CD4-positive, CD25-positive, alpha-beta regulatory T cell (primary cell): ENCODE data around the gene BIRC5. TPM values are rescaled to one million over a fixed set of nuclear protein-coding genes. Genes with fewer than 3 reads are reported as not detected.

Experiments used
- ATAC-seq, 2 donors: fragments of 150-1000 bp; cut with Tn5 transposase; one replicate each; pipeline ENCODE4 v1.10.0; 2021; ENCODE audit warnings: low read depth in 2 of 2, moderate number of reproducible peaks in 2 of 2, moderate library complexity in 1 of 2
- DNase-seq, 3 donors: peaks; one replicate each; pipeline versions ENCODE4 v3.0.0 to v3.0.0-alpha.2; 2012 to 2022; ENCODE audit warnings: mixed read lengths in 1 of 3
- H3K27ac ChIP-seq: one replicate; pipeline ENCODE4 v1.7.0; 2013; ENCODE audit warnings: mild to moderate bottlenecking, low read length; ENCODE audit not compliant: insufficient read depth, poor library complexity, severe bottlenecking
- H3K27me3 ChIP-seq: one replicate; pipeline ENCODE4 v1.7.0; 2013; ENCODE audit warnings: low read length; ENCODE audit not compliant: control insufficient read depth, insufficient read depth
- H3K36me3 ChIP-seq: one replicate; pipeline ENCODE4 v1.7.0; 2013; ENCODE audit warnings: mild to moderate bottlenecking, low read length, moderate library complexity; ENCODE audit not compliant: control insufficient read depth, insufficient read depth
- H3K4me1 ChIP-seq: 2 replicates; pipeline ENCODE4 v1.7.0; 2013; ENCODE audit warnings: mild to moderate bottlenecking, low read length; ENCODE audit not compliant: insufficient read depth, control insufficient read depth, poor library complexity, severe bottlenecking
- H3K4me3 ChIP-seq: one replicate; pipeline ENCODE4 v1.7.0; 2013; ENCODE audit warnings: low read depth, mild to moderate bottlenecking, low read length, moderate library complexity
- H3K9me3 ChIP-seq, 2 experiments: 1 replicate in 1 of 2; 2 replicates in 1 of 2; pipeline ENCODE4 v1.7.0; 2013; ENCODE audit warnings: low read length in 2 of 2, mild to moderate bottlenecking in 1 of 2, moderate library complexity in 1 of 2; ENCODE audit not compliant: control insufficient read depth in 2 of 2
- H3K27ac Mint-ChIP-seq, 3 donors: one replicate each; pipeline ENCODE4 v1.8.0; 2020 to 2022; ENCODE audit warnings: mild to moderate bottlenecking in 3 of 3, mixed read lengths in 3 of 3, moderate library complexity in 2 of 3
- H3K27me3 Mint-ChIP-seq: one replicate; pipeline ENCODE4 v1.8.0; 2022; ENCODE audit warnings: mild to moderate bottlenecking, mixed read lengths
- H3K36me3 Mint-ChIP-seq: one replicate; pipeline ENCODE4 v1.8.0; 2020; ENCODE audit warnings: mixed read lengths
- H3K4me1 Mint-ChIP-seq, 4 donors: one replicate each; pipeline ENCODE4 v1.8.0; 2020 to 2022; ENCODE audit warnings: mixed read lengths in 4 of 4, mild to moderate bottlenecking in 1 of 4
- H3K4me3 Mint-ChIP-seq, 4 donors: one replicate each; pipeline ENCODE4 v1.8.0; 2020 to 2022; ENCODE audit warnings: mild to moderate bottlenecking in 4 of 4, mixed read lengths in 4 of 4, moderate library complexity in 3 of 4
- H3K9me3 Mint-ChIP-seq, 7 donors: one replicate each; pipeline ENCODE4 v1.8.0; 2020 to 2022; ENCODE audit warnings: mixed read lengths in 7 of 7, mild to moderate bottlenecking in 3 of 7, moderate library complexity in 2 of 7
- polyA plus RNA-seq, 4 donors: library from polyadenylated mRNA; unstranded; fragments of 300-500 nt; fragmentation: Illumina TruSeq; gene quantifications; one replicate each; pipeline ENCODE4 v1.2.3, GENCODE V29; 2021
- total RNA-seq: library from RNA; stranded (reverse); gene quantifications from one replicate; pipeline ENCODE4 v1.2.3, GENCODE V29; 2022

Gene BIRC5
- total and polyA plus RNA-seq, 5 donors from 2014 or later, result 2.7 to 11.5 (median 6.6) TPM

DNA sequence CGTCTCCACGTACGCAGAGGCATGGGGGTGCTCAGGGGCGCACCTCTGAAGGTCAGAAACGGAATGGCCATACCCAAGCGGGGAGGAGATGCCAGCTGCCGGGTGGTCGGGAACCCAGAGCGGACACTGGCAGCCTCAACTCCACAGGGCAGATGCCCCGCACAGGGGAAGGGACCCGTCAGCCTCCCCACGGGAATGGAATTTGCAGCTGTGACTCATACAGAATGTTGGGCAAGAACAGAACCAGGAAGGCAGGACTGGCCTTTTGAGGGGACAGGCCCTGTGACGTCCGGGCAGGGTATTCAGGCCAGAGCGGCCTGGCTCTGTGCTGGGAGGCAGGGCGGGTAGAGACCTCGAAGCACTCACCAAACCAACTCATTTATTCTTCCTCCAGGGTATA is 34.7 kb upstream of the BIRC5 start:
- Mint-ChIP-seq H3K4me1 (peaks cover 5 to 27% (median 13%) of the 10 kb centered on the region in 4 donors), H3K36me3 (no peaks in the 10 kb centered on the region), H3K27ac (no peak overlapping the region), H3K4me3 (no peak overlapping the region), H3K27me3 (no peaks in the 10 kb centered on the region), H3K9me3 (no peaks in the 10 kb centered on the region)
- H3K9me3 ChIP-seq, result no peaks in the 10 kb centered on the region
- no peaks in the 10 kb centered on the region for H3K27me3 ChIP-seq
- H3K27ac ChIP-seq, result no peak overlapping the region
- no peaks in the 10 kb centered on the region for H3K36me3 ChIP-seq
- no peak overlapping the region for H3K4me3 ChIP-seq
- no peak for ATAC-seq
- DNase-seq, result no peak
- peaks cover 13% of the 10 kb centered on the region for H3K4me1 ChIP-seq

- no peaks in the 10 kb centered on the region for H3K9me3 ChIP-seq
- peaks cover 12% of the 10 kb centered on the region for H3K4me1 ChIP-seq
- no peak overlapping the region for H3K27ac ChIP-seq
- Mint-ChIP-seq H3K9me3 (no peaks in the 10 kb centered on the region), H3K27ac (peak overlapping the region in 1 of 3 donors; percentile 44), H3K4me3 (peak overlapping the region in 2 of 4 donors; percentile 39 to 76), H3K36me3 (no peaks in the 10 kb centered on the region), H3K4me1 (peaks cover 5 to 27% (median 13%) of the 10 kb centered on the region in 4 donors), H3K27me3 (no peaks in the 10 kb centered on the region)
- no peaks in the 10 kb centered on the region for H3K36me3 ChIP-seq
- peak overlapping the region; percentile 33 for H3K4me3 ChIP-seq
- no peaks in the 10 kb centered on the region for H3K27me3 ChIP-seq
- DNase-seq (no peak), ATAC-seq (peak in 1 of 2 donors; percentile 10)
Observed at GRCh38 chr17:78180083-78180482, 34.0 kb upstream of the BIRC5 start.

- peak overlapping the region; percentile 23 to 56 (median 44) for H3K27ac Mint-ChIP-seq
Observed at GRCh38 chr17:78180508-78180907, 33.5 kb upstream of the BIRC5 start.

GRCh38 chr17:78182504-78182903 is 31.5 kb upstream of the BIRC5 start:
- Mint-ChIP-seq H3K27me3 (no peaks in the 10 kb centered on the region), H3K27ac (no peak overlapping the region), H3K36me3 (no peaks in the 10 kb centered on the region), H3K9me3 (no peaks in the 10 kb centered on the region), H3K4me3 (no peak overlapping the region), H3K4me1 (peaks cover 8 to 26% (median 14%) of the 10 kb centered on the region in 4 donors)
- DNase-seq (no peak), ATAC-seq (no peak)
- H3K4me3 ChIP-seq, result no peak overlapping the region
- H3K4me1 ChIP-seq, result peaks cover 16% of the 10 kb centered on the region
- no peaks in the 10 kb centered on the region for H3K36me3 ChIP-seq
- H3K27me3 ChIP-seq, result no peaks in the 10 kb centered on the region
- H3K27ac ChIP-seq, result no peak overlapping the region
- no peaks in the 10 kb centered on the region for H3K9me3 ChIP-seq

More at GRCh38 chr17:78180508-78180907, 33.5 kb upstream of the BIRC5 start:
- no peak overlapping the region for H3K27ac ChIP-seq
- H3K36me3 ChIP-seq, result no peaks in the 10 kb centered on the region
- no peaks in the 10 kb centered on the region for H3K9me3 Mint-ChIP-seq
- H3K4me3 Mint-ChIP-seq, result peak overlapping the region in 1 of 4 donors; percentile 39
- H3K9me3 ChIP-seq, result no peaks in the 10 kb centered on the region
- peaks cover 5 to 31% (median 15%) of the 10 kb centered on the region in 4 donors for H3K4me1 Mint-ChIP-seq
- no peak for ATAC-seq
- H3K4me3 ChIP-seq, result peak overlapping the region; percentile 33
- H3K36me3 Mint-ChIP-seq, result no peaks in the 10 kb centered on the region
- no peak for DNase-seq
- no peaks in the 10 kb centered on the region for H3K27me3 ChIP-seq
- H3K27me3 Mint-ChIP-seq, result no peaks in the 10 kb centered on the region
- peaks cover 12% of the 10 kb centered on the region for H3K4me1 ChIP-seq

- Histone ChIP-seq H3K4me3 (no peak overlapping the region), H3K27me3 (no peaks in the 10 kb centered on the region), H3K4me1 (peaks cover 19% of the 10 kb centered on the region), H3K36me3 (no peaks in the 10 kb centered on the region), H3K9me3 (no peaks in the 10 kb centered on the region), H3K27ac (no peak overlapping the region)
- no peak for DNase-seq
- H3K36me3 Mint-ChIP-seq, result no peaks in the 10 kb centered on the region
- H3K4me3 Mint-ChIP-seq, result no peak overlapping the region
- H3K27ac Mint-ChIP-seq, result peak overlapping the region in 2 of 3 donors; percentile 29 to 46
- H3K27me3 Mint-ChIP-seq, result no peaks in the 10 kb centered on the region
- peaks cover 8 to 31% (median 17%) of the 10 kb centered on the region in 4 donors for H3K4me1 Mint-ChIP-seq
- ATAC-seq, result no peak
- no peaks in the 10 kb centered on the region for H3K9me3 Mint-ChIP-seq
Observed at GRCh38 chr17:78183916-78184315, 30.1 kb upstream of the BIRC5 start.

DNA sequence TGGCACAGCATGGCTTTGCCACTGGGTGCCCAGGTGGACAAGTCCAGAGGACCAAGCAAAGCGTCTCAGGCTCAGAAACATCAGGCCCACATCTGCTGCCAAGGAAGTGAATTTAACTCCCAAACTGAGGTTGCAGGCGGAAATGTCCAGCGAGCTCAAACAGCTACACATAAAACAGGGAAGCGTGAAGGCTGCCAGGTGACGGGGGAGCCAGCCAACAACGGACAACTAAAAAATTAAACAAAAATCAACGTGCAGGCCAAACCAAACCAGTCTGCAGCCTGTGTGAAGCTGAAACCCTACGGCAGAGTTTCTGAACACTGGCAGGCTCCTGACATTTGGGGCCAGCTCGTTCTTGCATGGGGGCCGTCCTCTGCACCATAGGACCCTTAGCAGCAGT is 29.7 kb upstream of the BIRC5 start:
- H3K4me3 Mint-ChIP-seq, result peak overlapping the region in 3 of 4 donors; percentile 31 to 65 (median 62)
- no peak for DNase-seq
- H3K27me3 Mint-ChIP-seq, result no peaks in the 10 kb centered on the region

GRCh38 chr17:78184868-78185267 is 29.2 kb upstream of the BIRC5 start:
- no peaks in the 10 kb centered on the region for H3K36me3 Mint-ChIP-seq
- ATAC-seq (no peak), DNase-seq (no peak)
- H3K27ac Mint-ChIP-seq, result peak overlapping the region in 1 of 3 donors; percentile 74
- Histone ChIP-seq H3K4me3 (no peak overlapping the region), H3K36me3 (no peaks in the 10 kb centered on the region), H3K27me3 (no peaks in the 10 kb centered on the region), H3K9me3 (no peaks in the 10 kb centered on the region), H3K27ac (no peak overlapping the region), H3K4me1 (peaks cover 19% of the 10 kb centered on the region)
- H3K27me3 Mint-ChIP-seq, result no peaks in the 10 kb centered on the region
- no peaks in the 10 kb centered on the region for H3K9me3 Mint-ChIP-seq
- peak overlapping the region; percentile 31 to 71 (median 58) for H3K4me3 Mint-ChIP-seq
- H3K4me1 Mint-ChIP-seq, result peaks cover 8 to 31% (median 17%) of the 10 kb centered on the region in 4 donors

More for the DNA sequence above, 29.7 kb upstream of the BIRC5 start:
- no peaks in the 10 kb centered on the region for H3K9me3 ChIP-seq
- no peaks in the 10 kb centered on the region for H3K36me3 Mint-ChIP-seq
- no peaks in the 10 kb centered on the region for H3K36me3 ChIP-seq
- no peaks in the 10 kb centered on the region for H3K9me3 Mint-ChIP-seq
- peak overlapping the region in 2 of 3 donors; percentile 23 to 29 for H3K27ac Mint-ChIP-seq
- peaks cover 19% of the 10 kb centered on the region for H3K4me1 ChIP-seq
- no peak overlapping the region for H3K4me3 ChIP-seq
- peaks cover 8 to 31% (median 17%) of the 10 kb centered on the region in 4 donors for H3K4me1 Mint-ChIP-seq
- ATAC-seq, result no peak
- no peak overlapping the region for H3K27ac ChIP-seq
- H3K27me3 ChIP-seq, result no peaks in the 10 kb centered on the region

GRCh38 chr17:78185981-78186691 is 27.9 kb upstream of the BIRC5 start:
- peak overlapping the region; percentile 26 for H3K4me3 ChIP-seq
- H3K9me3 Mint-ChIP-seq, result no peaks in the 10 kb centered on the region
- no peak overlapping the region for H3K27ac Mint-ChIP-seq
- no peak overlapping the region for H3K27ac ChIP-seq
- H3K4me3 Mint-ChIP-seq, result peak overlapping the region; percentile 27 to 76 (median 74)
- H3K36me3 ChIP-seq, result no peaks in the 10 kb centered on the region
- H3K4me1 ChIP-seq, result peaks cover 19% of the 10 kb centered on the region
- no peaks in the 10 kb centered on the region for H3K27me3 ChIP-seq
- H3K4me1 Mint-ChIP-seq, result peaks cover 2 to 28% (median 12%) of the 10 kb centered on the region in 4 donors
- DNase-seq (peak in 1 of 3 donors; percentile 35), ATAC-seq (no peak)
- H3K36me3 Mint-ChIP-seq, result no peaks in the 10 kb centered on the region
- no peaks in the 10 kb centered on the region for H3K27me3 Mint-ChIP-seq
- H3K9me3 ChIP-seq, result no peaks in the 10 kb centered on the region
